HG02870 (cell line): Measurements from ENCODE around the gene MTHFD2.

Experiments
- ATAC-seq: cut with Tn5 transposase; IDR thresholded peaks from one replicate; pipeline ENCODE4 v1.9.1; 2021; ENCODE audit warnings: mild to moderate bottlenecking, moderate library complexity; ENCODE audit not compliant: unreplicated experiment

The MTHFD2 gene

DNA sequence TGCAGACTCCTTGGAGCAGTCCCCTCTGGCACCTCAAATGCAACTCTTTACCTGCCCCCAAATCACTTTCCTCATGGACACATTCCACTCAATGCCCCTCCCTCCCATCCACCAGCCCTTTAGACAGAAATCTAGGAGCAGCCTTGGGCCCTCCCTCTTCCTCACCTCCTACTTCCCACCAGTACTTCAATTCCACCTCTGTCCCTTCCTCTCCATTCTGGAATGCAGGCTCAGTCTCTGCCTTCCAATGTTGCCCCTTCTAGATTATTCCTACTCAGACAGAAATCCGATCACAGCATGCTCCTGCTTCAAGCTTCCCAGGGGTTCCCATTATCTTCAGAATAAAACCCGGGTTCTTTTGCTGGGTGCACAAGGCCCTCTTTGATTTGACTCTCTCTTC is 62.1 kb downstream of the MTHFD2 start:
- ATAC-seq = no peak

GRCh38 chr2:74261204-74261864 is 62.9 kb downstream of the MTHFD2 start:
- no peak for ATAC-seq

- ATAC-seq = no peak
Observed at GRCh38 chr2:74262681-74263080, 64.3 kb downstream of the MTHFD2 start.

DNA sequence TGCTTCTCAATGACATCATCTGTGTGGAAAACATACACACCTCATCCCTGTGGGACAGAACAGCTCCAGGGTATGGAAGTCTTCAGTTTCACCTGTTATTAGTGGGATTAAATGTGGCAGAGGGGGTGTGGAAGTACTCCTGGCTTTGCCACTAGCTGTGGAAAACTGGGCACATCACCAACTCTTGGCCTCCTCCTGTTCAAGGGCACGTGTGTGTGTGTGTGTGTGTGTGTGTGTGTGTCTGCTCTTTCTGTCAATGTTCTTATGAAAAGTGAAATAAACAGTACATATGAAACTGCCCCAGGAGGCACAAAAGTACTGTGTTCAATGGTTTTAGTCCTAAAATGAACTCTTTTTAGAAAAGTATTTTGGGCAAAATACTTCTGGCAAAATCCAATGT is 65.9 kb downstream of the MTHFD2 start:
- no peak for ATAC-seq

- ATAC-seq = no peak
Observed at GRCh38 chr2:74267068-74267467, 68.7 kb downstream of the MTHFD2 start.
